OCI-LY7 (cell line): Measurements from ENCODE around the gene ALPL. TPM values are rescaled to one million over a fixed set of nuclear protein-coding genes. Genes with fewer than 3 reads are reported as not detected.

Experiments used
- BruUV-seq: library from RNA; stranded (reverse); fragments of 400-500 nt; replicated peaks from 2 replicates; lab custom pipeline; 2021; lab: Mats Ljungman, UMichigan
- CTCF ChIA-PET: fragments of 300-600 bp; sonication (Branson Sonifier 250); formaldehyde crosslinking; loops from one replicate; lab custom pipeline; 2022; ENCODE audit warnings: antibody characterized with exemption; ENCODE audit not compliant: unreplicated experiment; lab: Charles Lee
- POLR2A ChIA-PET: fragments of 300-600 bp; sonication (Branson Sonifier 250); formaldehyde crosslinking; loops from one replicate; lab custom pipeline; 2022; ENCODE audit warnings: antibody characterized with exemption; lab: Charles Lee
- DNase-seq: peaks from one replicate; pipeline ENCODE4 v3.0.0-alpha.2; 2015; ENCODE audit warnings: low spot score
- H2AFZ ChIP-seq: fragments of 200-600 bp; sonication (generic), shearing (Covaris generic); 2 replicates; pipeline ENCODE4 v1.6.1; 2014; ENCODE audit warnings: mild to moderate bottlenecking, antibody characterized with exemption, low read length, moderate library complexity
- H3K27ac ChIP-seq: fragments of 200-600 bp; sonication (generic); 2 replicates; pipeline ENCODE4 v1.5.1; 2014; ENCODE audit warnings: mixed run types, low read depth, mild to moderate bottlenecking, moderate library complexity, low read length, inconsistent platforms; ENCODE audit not compliant: poor library complexity, severe bottlenecking
- H3K36me3 ChIP-seq: fragments of 200-600 bp; sonication (generic); 2 replicates; pipeline ENCODE4 v1.6.1; 2014; ENCODE audit warnings: mild to moderate bottlenecking, antibody characterized with exemption, low read length, moderate library complexity, mixed read lengths; ENCODE audit not compliant: insufficient read depth
- H3K4me1 ChIP-seq: fragments of 200-600 bp; sonication (generic); 2 replicates; pipeline ENCODE4 v1.5.1; 2014; ENCODE audit warnings: mild to moderate bottlenecking, low read length; ENCODE audit not compliant: insufficient read depth, poor library complexity, severe bottlenecking
- H3K4me2 ChIP-seq: fragments of 200-600 bp; sonication (generic); 2 replicates; pipeline ENCODE4 v1.6.1; 2014; ENCODE audit warnings: mild to moderate bottlenecking, low read length
- H3K4me3 ChIP-seq: fragments of 200-600 bp; sonication (generic); 2 replicates; pipeline ENCODE4 v1.5.1; 2014; ENCODE audit warnings: mild to moderate bottlenecking, low read depth, low read length; ENCODE audit not compliant: poor library complexity, severe bottlenecking
- H3K79me2 ChIP-seq: fragments of 200-600 bp; sonication (generic); 2 replicates; pipeline ENCODE4 v1.6.1; 2016; ENCODE audit warnings: low read depth, mild to moderate bottlenecking, low read length, moderate library complexity, mixed read lengths; ENCODE audit not compliant: insufficient read depth
- H3K9me2 ChIP-seq: fragments of 200-600 bp; sonication (generic); 2 replicates; pipeline ENCODE4 v1.6.1; 2016; ENCODE audit warnings: mild to moderate bottlenecking, low read length, mixed read lengths; ENCODE audit not compliant: insufficient read depth
- H3K9me3 ChIP-seq: fragments of 200-600 bp; sonication (generic); 2 replicates; pipeline ENCODE4 v1.6.1; 2014; ENCODE audit warnings: mild to moderate bottlenecking, mixed run types, low read length, mixed read lengths
- H4K20me1 ChIP-seq: fragments of 200-600 bp; sonication (generic); 2 replicates; pipeline ENCODE4 v1.6.1; 2014; ENCODE audit warnings: mild to moderate bottlenecking, antibody characterized with exemption, low read length, moderate library complexity, mixed read lengths; ENCODE audit not compliant: insufficient read depth
- CTCF ChIP-seq: fragments of 200-600 bp; sonication (generic); conservative IDR thresholded peaks from 2 replicates; pipeline ENCODE4 v1.5.1; 2014; ENCODE audit warnings: mild to moderate bottlenecking, antibody characterized with exemption, low read length, moderate library complexity, mixed read lengths
- EZH2phosphoT487 ChIP-seq: fragments of 200-600 bp; sonication (generic); IDR thresholded peaks from 2 replicates; pipeline ENCODE4 v1.6.1; 2018; ENCODE audit warnings: low read depth, borderline replicate concordance, mild to moderate bottlenecking, mixed run types, antibody characterized with exemption, low read length, moderate library complexity, mixed read lengths
- intact Hi-C: fragments of 100-400 bp; cut with micrococcal nuclease; formaldehyde crosslinking; loops from one replicate; pipeline ENCODE4 v1.10.0; 2022; ENCODE audit not compliant: unreplicated experiment
- total RNA-seq, 2 experiments: library from RNA; depleted of rRNA in 1 of 2; stranded (reverse); fragments of >200 nt in 1 of 2; shearing (Covaris generic) in 1 of 2; gene quantifications; 2 replicates each; pipeline ENCODE4 v1.2.3, GENCODE V29; 2014 to 2022

Gene ALPL
- total RNA-seq, 2 experiments from 2014 or later = not detected

GRCh38 chr1:21598904-21599303, 89.7 kb downstream of the ALPL start:
- Histone ChIP-seq H3K36me3 (no peaks in the 10 kb centered on the region), H4K20me1 (no peaks in the 10 kb centered on the region), H2AFZ (no peak overlapping the region), H3K4me2 (no peak overlapping the region), H3K4me3 (no peak overlapping the region), H3K9me3 (no peaks in the 10 kb centered on the region), H3K79me2 (no peaks in the 10 kb centered on the region), H3K4me1 (no peaks in the 10 kb centered on the region), H3K9me2 (no peaks in the 10 kb centered on the region), H3K27ac (no peak overlapping the region)
- ChIA-PET CTCF (no interaction called here), POLR2A (no interaction called here)
- no peak for DNase-seq
- TF ChIP-seq CTCF = no peak
- no peak for TF ChIP-seq EZH2phosphoT487
- BruUV-seq = no TSS peak
- intact Hi-C loops = no loop called here

- Histone ChIP-seq H3K4me3 (no peak overlapping the region), H3K4me2 (no peak overlapping the region), H3K9me2 (no peaks in the 10 kb centered on the region), H3K27ac (no peak overlapping the region), H4K20me1 (no peaks in the 10 kb centered on the region), H3K36me3 (no peaks in the 10 kb centered on the region), H2AFZ (no peak overlapping the region), H3K4me1 (no peaks in the 10 kb centered on the region), H3K9me3 (no peaks in the 10 kb centered on the region), H3K79me2 (no peaks in the 10 kb centered on the region)
- CTCF ChIA-PET = no interaction called here
- intact Hi-C loops = no loop called here
- BruUV-seq = no TSS peak
- POLR2A ChIA-PET = no interaction called here
- no peak for DNase-seq
- TF ChIP-seq CTCF (no peak), EZH2phosphoT487 (no peak)
Observed at GRCh38 chr1:21599402-21599801, 90.2 kb downstream of the ALPL start.

GRCh38 chr1:21601278-21602048, 92.2 kb downstream of the ALPL start:
- no peak for DNase-seq
- Histone ChIP-seq H3K9me3 (no peaks in the 10 kb centered on the region), H4K20me1 (no peaks in the 10 kb centered on the region), H3K36me3 (no peaks in the 10 kb centered on the region), H3K4me1 (no peaks in the 10 kb centered on the region), H3K79me2 (no peaks in the 10 kb centered on the region), H2AFZ (no peak overlapping the region), H3K4me3 (no peak overlapping the region), H3K27ac (no peak overlapping the region), H3K9me2 (no peaks in the 10 kb centered on the region), H3K4me2 (no peak overlapping the region)
- CTCF ChIA-PET = no interaction called here
- intact Hi-C loops = no loop called here
- POLR2A ChIA-PET = no interaction called here
- no TSS peak for BruUV-seq
- TF ChIP-seq EZH2phosphoT487 = no peak
- no peak for TF ChIP-seq CTCF
